ENCODE data around the gene PSMG1. TPM values are rescaled to one million over a fixed set of nuclear protein-coding genes. Genes with fewer than 3 reads are reported as not detected.

The PSMG1 gene
- total RNA-seq, 1 experiment from 2014 or later: 78.8 TPM

- TF ChIP-seq CTCF (conservative IDR thresholded peaks at IDR 0.05): no peak
- no peak overlapping the region for H3K56ac ChIP-seq (ENCODE audit: insufficient read length, low read depth, low read length)
- H4K5ac ChIP-seq (ENCODE audit: insufficient read length, low read depth, low read length): no peak overlapping the region
- 0 out of 7 replicates have a peak overlapping the region, but pooled peaks of 1 of the 3 experiments have one; percentile 1 for H3K27ac Mint-ChIP-seq
- H4K20me1 ChIP-seq (ENCODE audit: control insufficient read depth, insufficient read depth, insufficient read length): no peaks in the 10 kb centered on the region
- WGBS (ENCODE audit: extremely low coverage, insufficient read length, low lambda C conversion rate): no CpG with 5 or more reads among the region's 4 CpGs
- no peak overlapping the region for H3K4me2 ChIP-seq (ENCODE audit: insufficient read depth, insufficient read length, low read length)
- no peaks in the 10 kb centered on the region for H3K9me3 Mint-ChIP-seq
- no peak overlapping the region for H3K4ac ChIP-seq (ENCODE audit: low read depth, low read length)
- H4K91ac ChIP-seq (ENCODE audit: insufficient read length, low read depth, low read length): no peak overlapping the region
- H3T11ph ChIP-seq (ENCODE audit: low read length): no peak overlapping the region
- H4K8ac ChIP-seq (replicated peaks; ENCODE audit: insufficient read length, low read depth, low read length): no peak overlapping the region
- H2BK12ac ChIP-seq (ENCODE audit: insufficient read length, low read depth, low read length): no peak overlapping the region
- no peaks in the 10 kb centered on the region for H3K27me3 Mint-ChIP-seq (ENCODE audit: low read depth)
- no peaks in the 10 kb centered on the region for H3K4me1 Mint-ChIP-seq
- H3K36me3 Mint-ChIP-seq (ENCODE audit: insufficient read depth in 1 of 3, low read depth in 3 of 3): peaks cover 7 to 60% (median 53%) of the 10 kb centered on the region in 3 experiments; a peak in 6 of 7 replicates
- H3K23ac ChIP-seq (ENCODE audit: insufficient read length, low read depth, low read length): no peak overlapping the region
- no peaks in the 10 kb centered on the region for H3K23me2 ChIP-seq (ENCODE audit: insufficient read length, low read depth, low read length, poor library complexity, severe bottlenecking)
- no peak overlapping the region for H3K18ac ChIP-seq (ENCODE audit: insufficient read length, low read depth, low read length)
- no peak overlapping the region for H3K14ac ChIP-seq (ENCODE audit: insufficient read depth, low read length)
- no peak overlapping the region for H2AFZ ChIP-seq (ENCODE audit: low read length)
- H3K4me1 ChIP-seq (ENCODE audit: insufficient read depth, low read length): no peaks in the 10 kb centered on the region
- H3K27me3 ChIP-seq (ENCODE audit: insufficient read depth, low read length): no peaks in the 10 kb centered on the region
- H3K79me1 ChIP-seq (ENCODE audit: insufficient read depth, low read depth, low read length, poor library complexity, severe bottlenecking): no peaks in the 10 kb centered on the region
- H3K27ac ChIP-seq (ENCODE audit: insufficient read length, low read depth, low read length): no peak overlapping the region
- no peak overlapping the region for H2BK120ac ChIP-seq (ENCODE audit: low read depth, low read length, poor library complexity, severe bottlenecking)
- no peaks in the 10 kb centered on the region for H3K79me2 ChIP-seq (ENCODE audit: insufficient read depth, low read length)
- H3K4me3 Mint-ChIP-seq: no peak overlapping the region
- H2BK20ac ChIP-seq (ENCODE audit: low read depth, low read length, poor library complexity, severe bottlenecking): no peak overlapping the region
- H3K9ac ChIP-seq (ENCODE audit: extremely low read depth, insufficient read length, low read length): no peak overlapping the region
- no peak overlapping the region for H2BK5ac ChIP-seq (ENCODE audit: insufficient read length, low read length)
- no peak overlapping the region for H2BK15ac ChIP-seq (ENCODE audit: low read depth, low read length)
- no peak overlapping the region for H2AK5ac ChIP-seq (ENCODE audit: insufficient read length, low read length)
- no peak for DNase-seq
- H3K9me3 ChIP-seq (ENCODE audit: control insufficient read depth, low read depth, low read length): no peaks in the 10 kb centered on the region
Observed at GRCh38 chr21:39218082-39218409, 34.8 kb upstream of the PSMG1 start.

Measured in H9 (cell line).